ENCODE measurements around the gene BMP8A.

Gene BMP8A

DNA sequence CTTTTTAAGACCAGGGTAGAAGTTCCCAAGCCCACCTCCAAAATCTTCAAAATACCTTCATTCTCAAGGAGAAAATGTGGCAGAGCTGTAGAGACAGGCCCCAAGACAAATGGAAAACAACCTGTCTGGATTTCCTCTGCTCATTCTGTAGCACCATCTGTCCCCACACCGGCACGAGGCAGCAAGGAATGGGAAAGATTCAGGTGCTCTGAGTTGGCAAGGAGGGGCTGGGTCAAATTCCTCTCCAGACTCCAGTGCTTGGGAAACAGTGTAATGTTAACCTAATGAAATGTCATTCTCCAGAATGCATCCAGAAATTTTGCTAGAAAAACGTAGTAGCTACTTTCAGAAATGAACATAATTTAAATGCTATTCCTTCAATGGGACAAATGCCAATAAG lies 75.9 kb downstream of the BMP8A start:
- no peak for DNase-seq (ENCODE audit: extremely low read depth, insufficient read length)

DNA sequence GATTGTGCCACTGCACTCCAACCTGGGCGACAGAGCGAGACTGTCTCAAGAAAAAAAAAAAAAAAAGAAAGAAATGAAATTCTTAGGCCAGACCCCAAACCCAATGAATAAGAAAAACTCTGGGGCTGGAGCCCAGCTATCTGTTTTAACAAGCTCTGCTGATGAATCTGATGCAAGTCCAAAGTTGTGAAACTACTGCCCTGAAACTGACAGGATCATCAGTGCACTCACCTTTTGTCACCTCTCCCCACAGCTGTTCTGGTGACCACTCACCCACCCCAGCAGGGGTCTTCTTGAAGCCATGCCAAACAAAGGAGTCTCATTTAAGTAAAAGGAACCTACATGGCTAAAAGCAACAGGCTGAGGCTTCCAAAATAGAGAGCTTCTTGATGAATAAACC lies 76.8 kb downstream of the BMP8A start:
- TF ChIP-seq, protein P1, sequence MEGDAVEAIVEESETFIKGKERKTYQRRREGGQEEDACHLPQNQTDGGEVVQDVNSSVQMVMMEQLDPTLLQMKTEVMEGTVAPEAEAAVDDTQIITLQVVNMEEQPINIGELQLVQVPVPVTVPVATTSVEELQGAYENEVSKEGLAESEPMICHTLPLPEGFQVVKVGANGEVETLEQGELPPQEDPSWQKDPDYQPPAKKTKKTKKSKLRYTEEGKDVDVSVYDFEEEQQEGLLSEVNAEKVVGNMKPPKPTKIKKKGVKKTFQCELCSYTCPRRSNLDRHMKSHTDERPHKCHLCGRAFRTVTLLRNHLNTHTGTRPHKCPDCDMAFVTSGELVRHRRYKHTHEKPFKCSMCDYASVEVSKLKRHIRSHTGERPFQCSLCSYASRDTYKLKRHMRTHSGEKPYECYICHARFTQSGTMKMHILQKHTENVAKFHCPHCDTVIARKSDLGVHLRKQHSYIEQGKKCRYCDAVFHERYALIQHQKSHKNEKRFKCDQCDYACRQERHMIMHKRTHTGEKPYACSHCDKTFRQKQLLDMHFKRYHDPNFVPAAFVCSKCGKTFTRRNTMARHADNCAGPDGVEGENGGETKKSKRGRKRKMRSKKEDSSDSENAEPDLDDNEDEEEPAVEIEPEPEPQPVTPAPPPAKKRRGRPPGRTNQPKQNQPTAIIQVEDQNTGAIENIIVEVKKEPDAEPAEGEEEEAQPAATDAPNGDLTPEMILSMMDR (IDR thresholded peaks at IDR 0.05; ENCODE audit: insufficient read depth, low read length, poor library complexity, severe bottlenecking) = no peak
- Histone ChIP-seq H3K36me3 (ENCODE audit: control insufficient read depth, insufficient read depth, low read length) (peaks cover 47% of the 10 kb centered on the region), H3K27me3 (replicated peaks; ENCODE audit: control insufficient read depth, insufficient read depth, low read length) (no peaks in the 10 kb centered on the region), H3K4me3 (replicated peaks; ENCODE audit: low read depth, low read length) (no peak overlapping the region)
- no peak for DNase-seq (ENCODE audit: extremely low read depth, insufficient read length)

More for the DNA sequence above, 75.9 kb downstream of the BMP8A start:
- Histone ChIP-seq H3K27me3 (replicated peaks; ENCODE audit: control insufficient read depth, insufficient read depth, low read length) (no peaks in the 10 kb centered on the region), H3K36me3 (ENCODE audit: control insufficient read depth, insufficient read depth, low read length) (peaks cover 52% of the 10 kb centered on the region), H3K4me3 (replicated peaks; ENCODE audit: low read depth, low read length) (no peak overlapping the region)
- TF ChIP-seq, protein P1 (IDR thresholded peaks at IDR 0.05; ENCODE audit: insufficient read depth, low read length, poor library complexity, severe bottlenecking) = no peak

DNA sequence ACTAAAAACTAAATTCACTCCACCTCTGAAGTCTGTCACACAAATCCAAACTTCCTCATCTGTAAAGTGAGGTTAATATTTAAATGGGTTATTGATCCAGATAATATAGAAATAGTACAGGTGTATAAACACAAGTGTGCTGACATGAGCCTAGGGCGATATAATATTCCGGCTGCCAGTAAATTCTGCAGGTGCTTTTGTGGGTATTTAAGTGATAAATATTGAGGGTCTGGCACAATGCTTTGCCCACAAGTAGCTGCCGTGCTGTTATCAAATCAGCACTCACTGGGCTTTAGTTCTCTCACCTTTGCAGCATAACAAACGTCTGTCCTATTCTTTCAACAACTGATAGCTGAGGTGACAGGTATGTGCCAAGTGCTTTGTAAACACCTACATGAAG lies 77.6 kb downstream of the BMP8A start:
- H3K36me3 ChIP-seq (ENCODE audit: control insufficient read depth, insufficient read depth, low read length) = peaks cover 39% of the 10 kb centered on the region
- DNase-seq (ENCODE audit: extremely low read depth, insufficient read length) = no peak
- no peaks in the 10 kb centered on the region for H3K27me3 ChIP-seq (replicated peaks; ENCODE audit: control insufficient read depth, insufficient read depth, low read length)
- TF ChIP-seq, protein P1 (IDR thresholded peaks at IDR 0.05; ENCODE audit: insufficient read depth, low read length, poor library complexity, severe bottlenecking) = no peak
- H3K4me3 ChIP-seq (replicated peaks; ENCODE audit: low read depth, low read length) = no peak overlapping the region

DNA sequence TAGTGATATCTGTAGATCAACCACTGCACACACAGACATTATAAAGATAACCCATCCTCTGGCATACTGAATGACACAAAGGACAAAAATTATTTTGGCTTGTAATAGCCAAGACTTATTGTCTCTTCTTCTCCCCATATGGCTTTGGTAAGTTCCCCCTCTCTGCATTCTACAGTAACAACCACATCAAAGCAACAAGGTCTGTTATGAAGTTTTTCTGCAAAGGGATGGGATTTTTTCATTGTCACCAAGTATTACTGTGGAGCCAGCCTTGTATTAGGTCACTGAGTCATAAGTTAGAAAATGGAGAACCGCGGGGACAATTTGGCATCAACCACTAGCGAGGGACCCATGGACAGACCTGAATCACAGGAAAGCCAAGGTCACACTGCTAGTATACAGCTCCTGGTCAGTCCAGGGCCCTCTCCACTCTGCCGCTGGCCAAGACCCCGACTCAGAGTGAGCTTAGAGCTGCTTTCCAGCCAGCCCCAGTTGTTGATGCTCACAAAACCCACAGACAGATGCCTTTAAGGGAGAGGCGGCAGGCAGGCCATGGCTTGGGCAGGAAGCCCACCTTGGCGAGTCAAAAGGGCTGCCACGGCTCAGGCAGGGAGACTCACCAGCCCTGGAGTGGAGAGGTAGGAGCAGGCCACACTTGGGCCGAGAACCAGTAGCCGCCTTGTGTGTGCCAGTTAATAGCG lies 79.2 kb downstream of the BMP8A start:
- Histone ChIP-seq H3K36me3 (ENCODE audit: control insufficient read depth, insufficient read depth, low read length) (peaks cover 33% of the 10 kb centered on the region), H3K27me3 (replicated peaks; ENCODE audit: control insufficient read depth, insufficient read depth, low read length) (no peaks in the 10 kb centered on the region), H3K4me3 (replicated peaks; ENCODE audit: low read depth, low read length) (no peak overlapping the region)
- DNase-seq (ENCODE audit: extremely low read depth, insufficient read length) = no peak
- TF ChIP-seq, protein P1 (IDR thresholded peaks at IDR 0.05; ENCODE audit: insufficient read depth, low read length, poor library complexity, severe bottlenecking) = no peak

DNA sequence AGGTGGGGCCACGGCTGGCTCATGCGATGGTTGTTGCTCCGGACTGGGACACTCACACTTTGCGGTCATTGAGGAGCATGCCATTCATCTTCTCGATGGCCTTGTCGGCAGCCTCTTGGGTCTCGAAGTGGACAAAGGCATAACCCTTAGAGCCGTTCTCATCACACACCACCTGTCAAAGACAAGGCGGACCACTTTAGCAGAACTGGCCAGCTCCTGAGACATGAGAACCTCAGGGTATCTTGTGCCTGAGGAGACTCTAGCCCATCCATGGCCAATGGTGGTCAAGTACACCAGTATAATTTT lies 79.7 kb downstream of the BMP8A start:
- TF ChIP-seq, protein P1 (IDR thresholded peaks at IDR 0.05; ENCODE audit: insufficient read depth, low read length, poor library complexity, severe bottlenecking) = no peak
- DNase-seq (ENCODE audit: extremely low read depth, insufficient read length) = no peak
- H3K27me3 ChIP-seq (replicated peaks; ENCODE audit: control insufficient read depth, insufficient read depth, low read length) = no peaks in the 10 kb centered on the region
- no peak overlapping the region for H3K4me3 ChIP-seq (replicated peaks; ENCODE audit: low read depth, low read length)
- H3K36me3 ChIP-seq (ENCODE audit: control insufficient read depth, insufficient read depth, low read length) = peaks cover 32% of the 10 kb centered on the region
